Adipose tissue (tissue), 3 donors: Measurements from ENCODE around the gene TBRG4. TPM values are rescaled to one million over a fixed set of nuclear protein-coding genes. Genes with fewer than 3 reads are reported as not detected.

Source experiments
- H3K27ac ChIP-seq: one replicate; pipeline ENCODE4 v1.5.1; 2013; ENCODE audit warnings: low read depth, low read length
- WGBS, 3 donors: extraction: QIAGEN DNeasy Blood & Tissue Kit; methylation state at CpG; one replicate each; pipeline ENCODE4 v1.1.7; 2013; 5-methylcytosine and 5-hydroxymethylcytosine counted together
- polyA plus RNA-seq, 3 donors: library from polyadenylated mRNA; stranded (reverse); fragments of 200-250 nt; gene quantifications; one replicate each; pipeline ENCODE4 v1.2.3, GENCODE V29; 2013
- donor health status: healthy with polysubstance abuse.
- donor health status: Bipolar disorder and iron deficiency.
- donor health status: healthy.

Gene TBRG4
- polyA plus RNA-seq, 3 donors: 25.3 to 45.6 (median 27.1) TPM

DNA sequence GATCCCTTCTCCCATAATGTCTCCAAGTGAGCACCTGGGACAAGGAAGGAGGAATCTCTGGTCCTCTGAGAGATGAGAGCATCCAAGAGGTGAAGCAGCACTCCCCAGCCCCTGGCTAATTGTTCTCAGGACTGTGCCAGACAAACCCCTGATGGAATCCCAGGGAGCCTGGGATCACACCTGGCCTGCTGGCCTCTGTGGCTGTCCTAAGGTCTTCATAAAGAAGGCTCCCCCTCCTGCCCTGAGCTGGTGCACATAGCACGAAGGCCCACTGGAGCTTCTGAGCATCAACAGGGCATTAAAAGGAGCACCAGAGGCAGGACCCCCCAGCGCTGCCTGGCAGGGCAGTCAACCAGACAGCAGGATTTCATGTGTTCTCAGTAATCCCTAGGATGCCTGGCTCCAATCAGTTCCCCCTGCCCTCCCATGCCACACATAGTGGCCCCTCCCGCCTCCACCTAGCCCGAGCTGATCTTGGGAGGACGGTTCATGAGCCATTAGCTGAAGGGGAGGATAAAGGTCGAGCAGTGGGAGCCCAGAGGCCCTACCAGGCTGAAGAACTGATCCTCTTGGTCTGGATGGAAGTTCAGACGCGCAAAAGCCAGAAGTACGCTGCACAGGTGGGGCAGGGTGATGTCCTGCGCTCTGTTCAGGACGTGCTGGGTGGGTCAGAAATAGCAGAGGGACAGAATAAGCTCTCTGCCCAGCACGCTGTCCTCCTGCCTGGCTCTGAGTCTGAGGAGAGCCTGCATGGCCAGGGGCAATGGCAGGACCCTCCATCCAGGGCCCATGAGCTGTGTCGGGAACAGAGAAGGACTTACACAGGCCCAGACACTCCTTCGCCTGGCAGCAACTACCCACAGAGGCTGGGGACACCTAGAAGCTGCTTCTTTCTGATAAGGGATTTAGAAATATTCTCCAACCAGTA, 8.4 kb downstream of the TBRG4 start:
- WGBS, 3 donors: 80 to 95% (median 92%) methylated on average over 13 to 14 of the region's 14 CpGs
- no peak overlapping the region for H3K27ac ChIP-seq

- 93 to 94% (median 94%) methylated on average over 12 of the region's 12 CpGs for WGBS, 3 donors
- no peak overlapping the region for H3K27ac ChIP-seq
Observed at GRCh38 chr7:45101748-45102147, 9.7 kb downstream of the TBRG4 start.

GRCh38 chr7:45100761-45101480, 10.6 kb downstream of the TBRG4 start:
- 90 to 93% (median 93%) methylated on average over 13 of the region's 13 CpGs for WGBS, 3 donors
- no peak overlapping the region for H3K27ac ChIP-seq

DNA sequence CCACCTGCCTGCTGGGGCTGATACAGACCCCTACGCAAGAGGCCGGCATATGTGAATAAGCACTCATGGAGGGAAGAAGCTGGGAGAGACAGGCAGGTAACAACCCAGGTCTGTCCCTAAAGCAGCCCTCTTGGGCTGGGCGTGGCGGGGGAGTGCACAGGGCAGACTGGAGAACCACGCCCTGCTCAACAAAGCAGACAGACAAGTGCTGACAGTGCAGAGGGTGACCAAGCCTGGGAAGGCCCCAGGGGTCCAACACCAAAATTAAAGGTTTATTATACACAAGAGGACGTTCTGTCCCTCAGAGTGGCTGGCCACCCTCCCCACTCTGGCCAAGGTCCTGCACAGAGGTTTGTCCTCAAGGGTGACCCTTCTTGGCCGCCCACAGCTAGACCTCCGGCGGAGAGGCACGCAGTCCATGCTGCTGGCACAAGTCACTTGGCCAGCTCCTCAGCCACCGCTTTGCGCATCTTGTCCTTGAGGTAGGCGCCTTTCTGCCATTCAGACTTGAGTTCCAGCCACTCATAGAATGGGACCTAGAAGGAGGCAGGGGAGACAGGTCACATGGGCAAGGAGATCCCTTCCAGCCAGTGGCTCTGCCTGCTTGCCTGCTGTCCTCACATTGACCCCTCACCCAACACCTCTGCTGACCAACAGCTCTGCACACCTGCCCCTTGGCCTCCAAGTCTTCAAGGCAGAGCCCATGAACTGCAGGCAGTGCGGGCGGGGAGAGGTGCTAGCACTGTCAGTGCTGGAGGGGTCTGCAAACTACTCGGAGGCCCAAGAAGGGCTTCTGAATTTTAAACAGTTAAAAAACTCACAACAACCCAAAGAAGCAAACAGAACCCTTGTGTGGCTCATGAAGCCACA, 11.4 kb downstream of the TBRG4 start:
- 92 to 94% (median 94%) methylated on average over 16 of the region's 16 CpGs for WGBS, 3 donors
- H3K27ac ChIP-seq: no peak overlapping the region

- WGBS, 3 donors: 84 to 88% (median 88%) methylated on average over 10 of the region's 10 CpGs
- no peak overlapping the region for H3K27ac ChIP-seq
Observed at GRCh38 chr7:45098983-45099839, 12.3 kb downstream of the TBRG4 start.

DNA sequence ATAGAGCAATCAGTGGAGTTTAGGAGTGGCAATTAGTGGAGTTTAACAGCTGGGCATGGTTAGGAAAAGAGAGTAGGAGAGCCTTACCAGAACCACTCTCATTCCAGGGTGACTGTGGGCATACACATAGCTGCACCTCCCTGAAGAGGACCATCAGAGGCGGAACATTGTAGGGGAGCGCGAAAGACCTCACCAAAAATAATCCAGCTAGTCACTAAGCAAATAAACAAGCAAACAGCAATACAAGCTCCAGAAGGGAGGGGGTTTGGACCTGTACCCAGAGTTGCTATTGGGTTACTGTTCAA, 18.6 kb downstream of the TBRG4 start:
- WGBS, 3 donors: 63 to 74% (median 74%) methylated on average over 3 of the region's 3 CpGs
- H3K27ac ChIP-seq: no peak overlapping the region

- 58 to 69% (median 60%) methylated on average over 7 of the region's 7 CpGs for WGBS, 3 donors
- H3K27ac ChIP-seq: no peak overlapping the region
Observed at GRCh38 chr7:45092100-45092930, 19.2 kb downstream of the TBRG4 start.

DNA sequence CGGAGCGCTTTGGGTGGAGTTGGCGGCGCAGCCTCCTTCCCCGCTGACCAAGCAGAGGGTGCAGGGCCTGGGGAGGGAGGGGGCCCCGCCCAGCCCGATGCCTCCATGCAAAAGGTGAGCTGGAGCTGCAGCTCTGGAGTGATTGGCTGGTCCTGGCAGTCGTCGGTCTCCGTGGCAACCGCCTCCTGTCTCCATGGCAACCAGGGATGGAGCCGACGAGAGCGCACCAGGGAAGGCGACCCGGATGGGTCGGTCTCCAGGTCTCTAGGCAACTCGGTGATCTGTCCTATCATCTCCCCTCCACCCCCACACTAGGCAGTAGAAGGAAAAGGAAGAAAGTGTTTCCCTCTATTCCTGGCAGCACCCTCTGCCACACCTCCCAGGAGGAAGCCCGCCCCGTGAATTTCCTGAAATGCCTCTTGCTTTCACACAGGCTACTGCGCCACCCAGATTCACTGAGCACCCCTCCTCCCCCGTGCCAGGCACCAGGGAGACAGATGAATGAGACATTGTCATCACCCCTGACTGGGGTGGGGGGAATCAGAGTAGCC, 22.1 kb downstream of the TBRG4 start:
- WGBS, 3 donors: 2 to 6% (median 4%) methylated on average over 22 of the region's 22 CpGs
- no peak overlapping the region for H3K27ac ChIP-seq

GRCh38 chr7:45088821-45089340, 22.6 kb downstream of the TBRG4 start, which contains the start of gene NACAD:
TSS of gene NACAD (minus strand) at chr7:45088969. CDS start at chr7:45088894, 75 bp downstream.
- H3K27ac ChIP-seq: no peak within 1 kb of the TSS
- 1% methylated on average over 30 to 50 of the region's 50 CpGs for WGBS, 3 donors

- 43 to 59% (median 47%) methylated on average over 26 to 29 of the region's 29 CpGs for WGBS, 3 donors
- no peak overlapping the region for H3K27ac ChIP-seq
Observed at GRCh38 chr7:45088146-45088701, 23.3 kb downstream of the TBRG4 start.

DNA sequence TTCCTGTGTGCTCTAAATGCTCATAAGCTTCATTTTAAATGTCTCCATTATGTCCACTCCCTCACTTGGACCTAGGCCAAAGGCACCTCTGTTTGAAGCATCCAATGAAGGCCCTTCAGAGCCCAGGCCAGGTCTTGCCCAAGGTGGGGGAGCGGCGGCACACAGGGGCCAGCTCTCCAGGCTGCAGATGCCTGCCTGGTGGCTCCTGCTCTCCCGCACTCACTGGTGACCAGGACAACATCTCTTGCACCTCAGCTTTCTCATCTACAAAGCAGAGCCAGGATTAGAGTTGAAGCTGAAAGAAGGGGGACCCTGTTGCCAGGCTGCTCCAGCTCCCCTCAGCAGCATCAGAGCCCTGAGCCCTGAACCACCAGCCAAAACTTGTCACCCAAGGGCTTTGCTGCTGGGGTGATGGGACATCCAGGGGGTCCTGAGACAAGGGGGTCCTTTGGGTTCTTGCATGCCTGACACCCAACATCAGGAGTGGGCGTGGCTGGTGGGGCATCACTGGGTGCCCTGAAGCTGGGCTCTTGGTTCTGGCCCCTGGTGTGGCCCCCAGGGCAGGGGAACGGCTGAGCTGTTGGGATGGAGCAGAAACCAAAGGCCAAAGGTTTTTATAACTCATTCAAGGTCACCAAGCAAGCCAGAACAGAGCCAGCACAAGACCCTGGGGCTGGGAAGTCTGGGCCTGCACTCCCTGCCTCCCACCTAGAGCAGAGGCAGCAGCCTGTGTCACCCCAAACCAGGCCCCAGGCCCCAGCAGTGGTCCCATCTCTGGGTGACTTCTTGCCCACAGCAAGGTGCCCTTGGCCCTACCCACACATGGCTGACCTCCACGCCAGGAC, 24.0 kb downstream of the TBRG4 start:
- 85 to 98% (median 95%) methylated on average over 6 of the region's 6 CpGs for WGBS, 3 donors
- H3K27ac ChIP-seq: no peak overlapping the region

GRCh38 chr7:45086331-45087065, 25.0 kb downstream of the TBRG4 start:
- 65 to 93% (median 88%) methylated on average over 15 of the region's 15 CpGs for WGBS, 3 donors
- no peak overlapping the region for H3K27ac ChIP-seq

DNA sequence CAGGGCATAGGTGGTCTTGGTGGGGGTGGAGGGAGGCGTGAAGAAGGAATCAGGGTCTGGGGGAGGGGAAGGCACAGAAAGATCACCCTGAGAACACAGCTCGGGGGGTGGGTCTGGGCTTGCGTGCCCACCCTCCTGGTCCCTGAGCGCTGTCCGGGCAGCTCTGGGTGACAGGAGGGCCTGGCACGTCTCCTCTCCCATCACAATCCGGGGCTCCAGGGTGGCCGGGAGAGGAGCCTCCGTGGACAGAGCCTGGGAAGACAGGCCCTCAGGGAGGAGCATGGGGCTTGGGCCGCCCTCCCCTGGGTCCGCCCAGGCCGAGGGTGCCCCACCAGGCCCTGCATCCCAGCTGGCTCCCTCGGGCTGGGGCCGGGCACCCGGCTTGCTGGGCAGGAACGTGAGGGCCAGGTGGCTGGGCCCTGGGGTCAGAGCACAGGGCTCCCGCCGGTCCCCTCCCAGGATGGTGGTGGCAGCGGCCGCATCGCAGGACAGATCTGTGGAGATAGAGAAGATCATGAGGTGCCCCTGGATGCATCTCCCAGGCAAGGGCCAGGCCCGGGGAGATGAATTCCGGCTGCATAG, 25.8 kb downstream of the TBRG4 start:
- WGBS, 3 donors: 79 to 91% (median 86%) methylated on average over 18 to 23 of the region's 23 CpGs
- H3K27ac ChIP-seq: no peak overlapping the region

DNA sequence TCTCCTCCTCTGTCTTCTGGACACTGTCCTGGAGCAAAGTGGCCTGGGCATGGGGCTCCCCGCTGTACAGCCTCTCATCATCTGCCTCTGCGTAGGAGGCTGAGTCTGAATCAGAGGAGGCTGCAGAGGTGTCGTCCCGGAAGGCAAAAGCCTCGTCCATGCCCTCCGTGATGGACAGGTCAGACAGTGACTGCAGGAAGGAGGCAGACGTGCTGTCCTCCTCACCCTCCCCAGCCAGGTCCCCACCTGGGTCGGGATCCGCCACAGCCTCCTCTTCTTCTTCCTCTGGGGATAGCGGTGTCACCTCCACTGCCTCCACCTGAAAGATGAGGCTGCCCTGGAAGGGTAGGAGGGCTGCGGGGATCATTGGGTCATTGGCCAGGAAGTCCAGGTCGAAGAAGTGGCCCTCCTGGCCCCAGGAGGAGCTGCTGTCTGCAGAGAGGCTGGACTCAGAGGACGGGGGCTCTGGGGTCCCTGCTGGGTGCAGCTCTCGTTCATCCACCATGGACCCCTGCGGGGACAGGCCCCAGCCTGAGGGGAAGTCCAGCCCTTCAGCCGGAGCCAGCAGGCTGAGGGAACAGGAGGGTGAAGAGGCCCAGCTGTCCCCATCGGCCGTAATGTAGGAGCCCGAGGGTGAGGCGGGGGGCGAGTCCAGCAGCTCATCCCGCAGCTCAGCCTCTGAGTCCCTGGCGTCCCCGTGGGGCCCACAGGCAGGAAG, 26.4 kb downstream of the TBRG4 start:
- H3K27ac ChIP-seq: no peak overlapping the region
- WGBS, 3 donors: 79 to 84% (median 83%) methylated on average over 24 of the region's 24 CpGs
